Dendritic cell treated with granulocyte-macrophage colony-stimulating factor and Interleukin-4, amounts not matched to agents 40 ng/mL and 50 ng/mL, for 4 days (primary cell): ENCODE data around the gene ZKSCAN1.

Experiments used
- H3K27ac Mint-ChIP-seq: one replicate; pipeline ENCODE4 v1.8.0; 2022; ENCODE audit warnings: mild to moderate bottlenecking, mixed read lengths
- H3K27me3 Mint-ChIP-seq: one replicate; pipeline ENCODE4 v1.8.0; 2022; ENCODE audit warnings: mild to moderate bottlenecking, mixed read lengths
- H3K36me3 Mint-ChIP-seq: one replicate; pipeline ENCODE4 v1.8.0; 2022; ENCODE audit warnings: low read depth, mixed read lengths
- H3K4me1 Mint-ChIP-seq: one replicate; pipeline ENCODE4 v1.8.0; 2022; ENCODE audit warnings: low read depth, mixed read lengths
- H3K4me3 Mint-ChIP-seq: one replicate; pipeline ENCODE4 v1.8.0; 2022; ENCODE audit warnings: mild to moderate bottlenecking, moderate library complexity, mixed read lengths
- H3K9me3 Mint-ChIP-seq: one replicate; pipeline ENCODE4 v1.8.0; 2022; ENCODE audit warnings: mixed read lengths
- intact Hi-C: fragments of 100-400 bp; cut with micrococcal nuclease; formaldehyde crosslinking; loops from one replicate; pipeline ENCODE4 v1.15.0; 2022

The ZKSCAN1 gene

GRCh38 chr7:100064162-100064561 lies 48.8 kb downstream of the ZKSCAN1 start:
- no peaks in the 10 kb centered on the region for H3K27me3 Mint-ChIP-seq
- no peaks in the 10 kb centered on the region for H3K9me3 Mint-ChIP-seq
- no peaks in the 10 kb centered on the region for H3K4me1 Mint-ChIP-seq
- peaks cover 77% of the 10 kb centered on the region for H3K36me3 Mint-ChIP-seq
- no peak overlapping the region for H3K27ac Mint-ChIP-seq
- intact Hi-C loops: no loop called here
- no peak overlapping the region for H3K4me3 Mint-ChIP-seq

- Mint-ChIP-seq H3K9me3 (peaks cover 10% of the 10 kb centered on the region), H3K36me3 (peaks cover 78% of the 10 kb centered on the region), H3K27me3 (no peaks in the 10 kb centered on the region), H3K4me1 (no peaks in the 10 kb centered on the region), H3K4me3 (no peak overlapping the region), H3K27ac (no peak overlapping the region)
- intact Hi-C loops: no loop called here
Measured at GRCh38 chr7:100065452-100066186, 50.2 kb downstream of the ZKSCAN1 start.

GRCh38 chr7:100066953-100067352 lies 51.6 kb downstream of the ZKSCAN1 start:
- intact Hi-C loops: no loop called here
- Mint-ChIP-seq H3K4me1 (no peaks in the 10 kb centered on the region), H3K9me3 (peaks cover 23% of the 10 kb centered on the region), H3K36me3 (peaks cover 78% of the 10 kb centered on the region), H3K27ac (no peak overlapping the region), H3K27me3 (no peaks in the 10 kb centered on the region), H3K4me3 (no peak overlapping the region)

GRCh38 chr7:100069991-100070390 lies 54.6 kb downstream of the ZKSCAN1 start:
- H3K36me3 Mint-ChIP-seq: peaks cover 78% of the 10 kb centered on the region
- intact Hi-C loops: no loop called here
- no peaks in the 10 kb centered on the region for H3K4me1 Mint-ChIP-seq

GRCh38 chr7:100071018-100071723 lies 55.8 kb downstream of the ZKSCAN1 start:
- Mint-ChIP-seq H3K4me3 (no peak overlapping the region), H3K4me1 (no peaks in the 10 kb centered on the region), H3K27ac (no peak overlapping the region), H3K9me3 (peaks cover 40% of the 10 kb centered on the region), H3K36me3 (peaks cover 87% of the 10 kb centered on the region), H3K27me3 (no peaks in the 10 kb centered on the region)
- intact Hi-C loops: no loop called here

More at GRCh38 chr7:100069991-100070390, 54.6 kb downstream of the ZKSCAN1 start:
- no peak overlapping the region for H3K27ac Mint-ChIP-seq
- H3K9me3 Mint-ChIP-seq: peaks cover 40% of the 10 kb centered on the region
- no peak overlapping the region for H3K4me3 Mint-ChIP-seq
- no peaks in the 10 kb centered on the region for H3K27me3 Mint-ChIP-seq

- intact Hi-C loops: no loop called here
- Mint-ChIP-seq H3K27ac (no peak overlapping the region), H3K4me3 (no peak overlapping the region), H3K4me1 (peaks cover 5% of the 10 kb centered on the region), H3K9me3 (peaks cover 40% of the 10 kb centered on the region), H3K36me3 (peaks cover 90% of the 10 kb centered on the region), H3K27me3 (no peaks in the 10 kb centered on the region)
Measured at GRCh38 chr7:100072462-100072861, 57.1 kb downstream of the ZKSCAN1 start.

GRCh38 chr7:100074841-100075240 lies 59.4 kb downstream of the ZKSCAN1 start:
- intact Hi-C loops: no loop called here
- Mint-ChIP-seq H3K4me1 (peaks cover 17% of the 10 kb centered on the region), H3K27me3 (no peaks in the 10 kb centered on the region), H3K4me3 (no peak overlapping the region), H3K9me3 (peaks cover 38% of the 10 kb centered on the region), H3K36me3 (peaks cover 96% of the 10 kb centered on the region), H3K27ac (no peak overlapping the region)

GRCh38 chr7:100075418-100075817 lies 60.0 kb downstream of the ZKSCAN1 start:
- H3K27me3 Mint-ChIP-seq: no peaks in the 10 kb centered on the region
- H3K27ac Mint-ChIP-seq: no peak overlapping the region
- H3K4me1 Mint-ChIP-seq: peaks cover 23% of the 10 kb centered on the region
- H3K36me3 Mint-ChIP-seq: peaks cover 90% of the 10 kb centered on the region
- peaks cover 33% of the 10 kb centered on the region for H3K9me3 Mint-ChIP-seq
- H3K4me3 Mint-ChIP-seq: no peak overlapping the region
- intact Hi-C loops: no loop called here

- Mint-ChIP-seq H3K36me3 (peaks cover 81% of the 10 kb centered on the region), H3K27ac (no peak overlapping the region), H3K4me3 (no peak overlapping the region), H3K9me3 (peaks cover 15% of the 10 kb centered on the region), H3K27me3 (no peaks in the 10 kb centered on the region), H3K4me1 (peaks cover 31% of the 10 kb centered on the region)
- intact Hi-C loops: no loop called here
Measured at GRCh38 chr7:100077205-100077604, 61.8 kb downstream of the ZKSCAN1 start.

- Mint-ChIP-seq H3K27ac (no peak overlapping the region), H3K4me3 (no peak overlapping the region), H3K9me3 (no peaks in the 10 kb centered on the region), H3K36me3 (peaks cover 62% of the 10 kb centered on the region), H3K4me1 (peaks cover 42% of the 10 kb centered on the region), H3K27me3 (peaks cover 6% of the 10 kb centered on the region)
- intact Hi-C loops: no loop called here
Measured at GRCh38 chr7:100079024-100079560, 63.7 kb downstream of the ZKSCAN1 start.

- peak overlapping the region; percentile 81 for H3K4me3 Mint-ChIP-seq
- H3K36me3 Mint-ChIP-seq: peaks cover 43% of the 10 kb centered on the region
- no peaks in the 10 kb centered on the region for H3K9me3 Mint-ChIP-seq
- intact Hi-C loops: loop anchor here (2.0 to 10.0 kb wide), 4 partner anchors 20 to 526 kb away; partner anchors contain the start of genes AP4M1, FAM200A, MBLAC1 and MCM7
- peaks cover 6% of the 10 kb centered on the region for H3K27me3 Mint-ChIP-seq
- peaks cover 51% of the 10 kb centered on the region for H3K4me1 Mint-ChIP-seq
- H3K27ac Mint-ChIP-seq: peak overlapping the region; percentile 82
Measured at GRCh38 chr7:100080907-100081534, 65.6 kb downstream of the ZKSCAN1 start.

- H3K4me3 Mint-ChIP-seq: peak within 1 kb of the TSS; percentile 81
- peak within 1 kb of the TSS; percentile 82 for H3K27ac Mint-ChIP-seq
- no peaks in the 10 kb centered on the region for H3K9me3 Mint-ChIP-seq
- H3K27me3 Mint-ChIP-seq: peaks cover 6% of the 10 kb centered on the region
- intact Hi-C loops: loop anchor here (2.0 to 10.0 kb wide), 4 partner anchors 19 to 527 kb away; partner anchors contain the start of genes AP4M1, FAM200A, MBLAC1 and MCM7
- peaks cover 54% of the 10 kb centered on the region for H3K4me1 Mint-ChIP-seq
- peaks cover 37% of the 10 kb centered on the region for H3K36me3 Mint-ChIP-seq
Measured at GRCh38 chr7:100081535-100082102, 66.2 kb downstream of the ZKSCAN1 start, which contains the start of gene ZNF3. ZNF3 (minus strand) TSS chr7:100081723; CDS start chr7:100077357, 4,366 bp downstream.

GRCh38 chr7:100082978-100083377 lies 67.6 kb downstream of the ZKSCAN1 start:
- peak overlapping the region; percentile 82 for H3K27ac Mint-ChIP-seq

More at GRCh38 chr7:100082978-100083377, 67.6 kb downstream of the ZKSCAN1 start:
- Mint-ChIP-seq H3K27me3 (peaks cover 6% of the 10 kb centered on the region), H3K36me3 (peaks cover 27% of the 10 kb centered on the region), H3K4me1 (peaks cover 48% of the 10 kb centered on the region), H3K4me3 (no peak overlapping the region), H3K9me3 (no peaks in the 10 kb centered on the region)
- intact Hi-C loops: loop anchor here (10.0 kb wide), 2 partner anchors 68 to 528 kb away; partner anchors contain the start of genes FAM200A, ZKSCAN1 and ZNF655
